Fibroblast of skin of right biceps (primary cell): ENCODE data around the gene HOMER2.
A peak's percentile ranks its signal among the peaks of the same experiment; 100 is the strongest.

Source experiments
- DNase-seq: peaks from one replicate; pipeline ENCODE4 v3.0.0-alpha.2; 2013

The HOMER2 gene

DNA sequence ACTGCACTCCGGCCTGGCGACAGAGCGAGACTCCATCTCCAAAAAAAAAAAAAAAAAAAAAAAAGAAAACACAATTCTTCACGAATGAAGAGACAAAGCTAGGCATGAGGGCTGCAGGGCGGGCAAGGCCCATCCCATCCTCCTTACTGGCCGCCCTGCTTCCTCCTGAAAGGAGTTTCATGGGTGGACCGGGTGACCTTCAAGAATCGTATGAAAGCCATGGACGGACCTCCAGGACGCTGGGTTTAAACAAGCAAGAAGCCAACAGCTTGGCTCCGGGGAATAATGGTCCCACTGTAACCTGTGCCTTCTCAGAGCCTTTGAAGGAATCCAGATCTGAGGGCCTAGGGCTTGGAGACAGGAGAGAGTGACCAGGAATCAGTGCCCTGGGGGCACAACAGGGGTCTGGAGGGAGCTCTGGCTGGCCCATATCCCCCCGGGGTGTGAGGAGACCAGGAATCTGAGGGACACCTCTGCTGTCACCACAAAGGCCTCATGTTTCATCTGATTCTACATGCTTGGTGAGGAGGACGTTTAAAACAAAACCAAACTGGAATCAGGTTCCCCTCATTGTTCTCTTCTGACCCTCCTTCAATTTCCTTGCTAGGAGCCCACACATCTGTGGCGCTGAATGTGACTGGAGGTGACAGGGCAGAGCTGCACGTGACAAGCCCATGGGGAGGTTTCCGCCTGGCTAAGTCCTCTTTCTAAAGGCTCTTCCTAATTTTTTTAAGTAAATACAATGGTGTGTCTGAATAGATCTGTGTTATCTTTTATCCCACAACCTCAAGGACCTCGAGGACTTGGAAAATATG is 97.0 kb downstream of the HOMER2 start:
- DNase-seq = no peak

DNA sequence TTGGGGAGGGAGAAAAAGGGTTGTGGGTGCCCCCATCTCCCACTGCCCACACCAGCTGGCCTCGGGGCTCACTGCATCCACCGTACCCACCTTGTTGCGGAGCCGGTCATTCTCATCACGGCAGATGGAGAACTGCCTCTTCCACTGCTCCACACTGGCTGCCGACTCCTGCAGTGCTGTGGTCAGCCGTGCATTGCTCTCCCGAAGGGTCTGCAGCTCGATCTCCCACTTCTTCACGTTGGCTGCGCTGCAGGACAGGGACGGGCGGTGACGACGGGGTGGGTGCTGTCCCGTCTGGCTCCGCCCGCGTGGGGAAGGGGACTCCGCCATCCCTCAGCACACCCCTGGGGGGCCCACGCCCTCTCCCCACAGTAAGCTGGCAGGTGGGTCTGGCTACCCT is 98.0 kb downstream of the HOMER2 start:
- DNase-seq = no peak

- DNase-seq = peak; percentile 22
Measured at GRCh38 chr15:82852941-82853561, 99.5 kb downstream of the HOMER2 start.

- peak; percentile 67 for DNase-seq
Measured at GRCh38 chr15:82851981-82852511, 100.5 kb downstream of the HOMER2 start.

DNA sequence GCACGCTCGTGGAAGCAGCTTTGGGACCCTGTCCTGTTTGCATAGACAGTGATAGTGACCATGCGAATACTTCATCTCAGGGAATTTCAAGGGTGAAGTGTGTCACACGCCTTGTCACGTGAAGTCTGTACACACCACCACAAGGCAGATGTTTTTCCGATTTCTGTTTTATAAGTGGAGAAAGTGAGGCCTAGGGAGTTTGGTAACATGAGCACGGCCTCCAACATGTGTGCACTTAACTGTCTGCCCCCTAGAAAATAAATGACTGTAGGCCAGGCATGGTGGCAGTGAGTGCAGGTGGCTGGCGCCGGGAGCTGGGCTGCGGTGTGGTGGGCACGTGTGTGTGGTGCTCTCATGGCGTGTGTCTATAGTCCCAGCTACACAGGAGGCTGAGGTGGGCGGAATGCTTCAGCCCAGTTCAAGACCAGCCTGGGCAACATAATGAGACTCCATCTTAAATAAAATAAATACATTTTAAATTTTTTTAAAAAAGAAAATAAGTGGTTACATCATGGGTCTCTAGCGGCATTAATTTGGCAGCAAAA is 101.1 kb downstream of the HOMER2 start:
- no peak for DNase-seq

DNA sequence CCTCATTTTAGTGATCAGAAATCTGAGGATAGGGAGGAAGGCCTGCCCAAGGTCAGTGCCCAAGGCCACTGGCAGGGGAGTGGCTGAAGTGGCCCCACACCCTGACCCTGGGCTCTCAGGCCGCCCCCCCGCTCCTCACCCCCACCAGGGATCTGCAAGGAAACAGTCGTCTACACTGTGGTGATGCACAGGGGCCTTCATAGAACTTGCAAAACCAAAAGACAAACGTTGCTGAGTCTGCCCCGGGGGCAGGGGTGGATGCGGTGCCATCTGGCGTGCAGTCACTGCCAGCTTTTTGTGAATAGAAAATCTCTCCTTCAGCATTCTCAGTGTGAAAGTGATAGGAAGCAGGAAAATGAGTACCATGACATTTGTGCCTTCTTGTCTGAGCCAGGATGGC is 101.8 kb downstream of the HOMER2 start:
- DNase-seq = no peak

DNA sequence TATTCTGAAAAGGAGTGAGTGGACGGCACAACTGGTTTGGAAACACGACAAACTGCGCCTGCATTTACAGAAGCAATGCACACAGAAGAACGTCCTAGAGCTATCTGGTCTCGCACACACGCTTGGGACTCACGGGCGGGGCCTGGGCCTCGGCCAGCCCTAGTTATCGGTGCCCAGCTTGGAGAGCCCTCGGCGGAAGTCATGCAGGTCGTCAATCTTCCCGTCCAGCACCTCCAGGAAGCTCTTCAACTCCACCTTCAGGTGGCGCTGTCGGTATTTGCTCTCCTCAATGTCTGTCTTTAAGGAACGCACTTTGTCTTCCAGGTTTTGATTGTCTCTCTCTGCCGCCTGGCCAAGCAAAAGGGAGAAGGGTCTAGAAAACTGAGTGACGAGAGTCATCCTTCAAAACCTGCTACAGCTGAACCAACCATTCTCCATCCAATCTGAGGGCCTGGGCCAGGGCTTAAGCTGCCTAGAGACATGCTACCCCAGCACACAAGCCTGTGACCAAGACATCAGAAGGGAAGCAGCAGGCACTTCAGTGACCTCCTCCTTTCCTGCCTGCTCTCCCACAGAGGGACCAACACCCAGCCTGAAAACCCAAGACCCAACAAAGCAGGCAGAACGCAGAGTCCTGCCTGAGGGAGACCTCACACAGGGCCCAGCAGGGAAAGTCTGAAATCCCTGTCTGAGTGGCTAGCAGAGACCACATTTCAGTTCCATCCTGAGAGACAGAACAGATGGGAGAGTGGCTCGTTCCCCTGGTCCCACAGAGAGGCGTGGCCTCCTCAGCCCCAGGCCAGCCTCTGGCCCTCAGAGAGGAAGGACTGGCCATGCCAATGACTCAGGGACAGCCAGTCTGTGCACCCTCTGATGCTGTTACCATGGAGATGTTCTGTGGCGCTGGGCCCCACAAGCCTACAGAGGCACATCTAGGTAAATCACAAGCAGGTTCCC is 102.7 kb downstream of the HOMER2 start:
- DNase-seq = peak; percentile 81

DNA sequence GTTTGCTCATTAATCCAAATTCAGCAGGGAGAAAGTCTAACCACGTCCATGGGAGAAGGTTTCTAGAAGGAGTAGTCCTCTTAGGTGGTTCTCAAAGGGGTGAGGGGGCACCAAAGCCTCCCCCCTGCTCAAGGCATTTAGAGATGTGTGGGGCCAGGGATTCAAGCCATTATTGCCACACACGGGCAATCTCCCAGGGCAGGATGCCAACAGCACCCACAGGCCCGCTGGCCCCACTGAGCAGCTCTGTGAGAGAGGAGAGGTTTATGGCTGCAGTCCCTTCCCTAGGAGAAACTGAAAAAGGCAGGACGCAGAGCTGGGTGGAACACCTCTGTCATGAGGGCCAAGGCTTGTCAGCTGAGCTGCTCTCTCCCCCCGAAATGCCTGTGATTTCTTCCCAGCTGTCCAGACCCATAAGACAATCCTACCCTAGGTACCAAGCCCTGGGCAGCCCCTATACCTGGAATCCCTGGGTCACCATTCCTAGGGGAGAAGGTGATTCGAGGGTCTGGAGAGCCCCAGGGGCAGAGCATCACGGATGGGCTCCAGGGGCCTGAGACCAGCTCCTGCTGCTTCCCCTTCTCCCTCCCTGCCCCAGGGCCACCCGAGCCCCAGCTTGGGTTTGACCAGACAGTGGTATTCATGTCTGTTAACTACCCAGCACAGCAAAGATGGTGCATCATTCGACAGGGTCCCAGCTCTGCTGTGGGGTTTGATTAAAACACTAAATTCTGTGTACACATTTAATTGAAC is 104.1 kb downstream of the HOMER2 start:
- no peak for DNase-seq

- no peak for DNase-seq
Measured at GRCh38 chr15:82847703-82848102, 104.8 kb downstream of the HOMER2 start.

- no peak for DNase-seq
Measured at GRCh38 chr15:82846621-82847020, 105.9 kb downstream of the HOMER2 start.

DNA sequence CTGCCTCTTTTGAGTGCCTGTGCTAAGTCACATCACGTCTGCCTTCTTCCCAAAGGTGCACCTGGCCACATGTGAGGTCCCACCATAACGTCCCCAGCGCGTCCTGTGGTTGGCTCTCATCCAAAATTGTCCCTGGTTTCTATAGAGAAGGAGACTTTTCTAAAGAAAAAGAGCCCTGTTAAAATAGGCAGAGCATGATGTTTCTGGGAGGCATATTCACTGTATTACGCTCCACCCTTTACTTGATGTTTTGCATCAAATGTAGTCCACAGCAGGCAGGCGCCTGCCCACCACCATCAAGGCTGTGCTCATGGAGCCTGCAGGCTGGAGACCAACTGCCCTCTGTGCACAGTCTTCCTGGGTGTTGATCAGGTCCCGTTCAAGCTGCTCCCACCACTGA is 106.8 kb downstream of the HOMER2 start:
- no peak for DNase-seq

- DNase-seq = no peak
Measured at GRCh38 chr15:82843566-82843965, 109.0 kb downstream of the HOMER2 start.

DNA sequence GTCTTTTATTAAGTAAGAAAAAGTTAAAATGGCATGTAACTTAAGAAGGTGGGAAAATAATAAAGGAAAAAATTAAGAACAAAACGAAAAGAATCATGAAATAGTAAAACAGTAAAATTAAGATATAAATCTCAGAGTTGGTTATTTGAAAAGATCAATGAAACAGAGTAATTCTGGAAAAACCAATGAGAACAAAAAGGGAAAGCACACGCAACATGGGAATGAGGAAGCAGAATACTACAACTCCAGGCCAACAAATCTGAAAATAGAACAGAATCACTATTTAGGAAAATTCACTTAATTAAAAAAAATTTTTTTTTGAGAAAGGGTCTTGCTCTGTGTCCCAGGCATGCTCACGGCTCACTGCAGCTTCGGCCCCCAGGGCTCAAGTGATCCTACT is 112.4 kb downstream of the HOMER2 start:
- DNase-seq = no peak

DNA sequence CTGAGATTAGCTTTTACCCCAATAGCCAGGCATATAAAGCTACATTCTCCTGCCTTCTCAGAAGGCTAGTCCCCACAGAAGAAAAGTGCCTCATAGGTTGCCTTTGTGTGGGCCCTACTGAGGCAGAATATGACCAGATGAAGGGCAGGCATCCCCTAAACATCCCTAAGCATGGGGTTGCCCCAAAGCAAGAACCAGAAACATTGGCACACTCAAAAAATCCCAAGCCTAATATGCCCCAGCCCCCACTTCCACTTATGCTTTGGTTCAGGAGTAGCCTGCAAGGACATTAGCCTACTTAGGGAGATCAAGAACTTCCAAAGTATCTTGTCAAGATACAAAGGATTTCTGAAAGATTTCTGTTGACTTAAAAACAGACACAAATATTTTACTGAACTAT is 113.4 kb downstream of the HOMER2 start:
- DNase-seq = no peak

DNA sequence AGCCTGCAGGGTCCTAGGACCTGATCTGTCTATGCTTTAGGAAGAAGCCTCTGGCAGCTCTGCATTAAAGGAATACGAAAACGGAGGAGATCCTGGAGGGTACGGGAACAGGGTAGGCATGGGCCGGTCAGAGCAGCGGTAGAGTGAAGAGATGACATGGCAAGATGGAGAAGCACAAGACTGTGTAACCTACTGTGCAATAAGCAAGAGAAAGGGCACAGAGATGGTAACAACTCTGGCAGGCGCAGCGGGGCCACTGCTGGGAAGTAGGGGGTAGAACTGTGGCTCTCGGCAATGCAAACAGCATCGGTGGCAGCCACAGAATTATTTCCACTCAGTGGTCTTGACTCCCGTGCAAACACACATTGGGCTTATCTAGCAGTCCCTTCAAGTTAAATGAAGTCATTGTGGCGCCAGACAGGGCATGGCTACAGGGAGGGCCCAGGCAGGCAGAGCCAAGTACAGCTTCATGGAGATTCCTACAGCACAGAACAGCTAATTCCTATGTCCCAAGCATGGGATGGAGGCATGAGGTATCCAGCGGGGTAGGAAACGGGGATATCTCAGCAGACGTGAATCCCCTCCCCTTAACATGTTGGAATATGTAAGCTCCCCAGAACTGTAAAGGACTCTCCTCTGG is 114.3 kb downstream of the HOMER2 start:
- no peak for DNase-seq

DNA sequence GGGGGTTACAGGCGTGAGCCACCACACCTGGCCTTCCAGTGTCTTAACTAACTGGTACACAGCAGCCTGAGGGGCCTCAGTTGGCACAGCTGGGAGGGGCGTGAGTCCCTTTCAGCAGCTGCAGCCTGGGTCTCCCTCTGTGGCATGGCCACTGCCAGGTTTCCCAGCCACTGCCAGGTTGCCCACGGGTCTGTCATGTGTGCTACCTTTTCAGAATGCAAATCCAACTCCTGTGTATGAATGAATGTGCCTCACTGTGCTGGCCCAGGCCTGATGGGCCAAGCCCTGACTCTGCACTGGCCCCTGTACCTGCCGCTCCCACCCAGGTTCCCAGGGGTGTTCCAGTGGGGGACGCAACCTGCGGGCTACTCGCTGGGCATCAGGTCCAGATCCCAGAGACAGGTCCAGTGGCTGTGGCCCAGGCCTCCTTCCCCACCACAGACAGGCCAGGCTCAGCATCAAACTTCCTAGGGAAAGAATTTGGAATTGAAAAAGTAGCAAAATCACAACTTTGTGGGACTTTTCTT is 117.1 kb downstream of the HOMER2 start:
- no peak for DNase-seq

DNA sequence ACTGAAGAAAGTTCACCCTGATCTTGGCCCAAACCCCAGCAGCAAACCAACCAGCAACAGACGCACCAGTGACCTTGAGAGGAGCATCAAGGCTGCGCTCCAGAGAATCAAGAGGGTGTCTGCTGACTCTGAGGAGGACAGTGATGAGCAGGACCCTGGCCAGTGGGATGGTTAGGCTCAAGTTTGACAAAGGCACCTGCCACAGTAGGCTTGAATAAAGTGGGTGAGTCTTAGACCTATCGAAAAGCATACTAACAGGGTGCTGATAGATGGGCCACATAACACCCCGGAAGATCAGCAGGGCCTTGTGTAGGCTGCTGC is 119.2 kb downstream of the HOMER2 start:
- DNase-seq = no peak

GRCh38 chr15:82832601-82833361 is 119.7 kb downstream of the HOMER2 start:
- DNase-seq = peak; percentile 94

DNA sequence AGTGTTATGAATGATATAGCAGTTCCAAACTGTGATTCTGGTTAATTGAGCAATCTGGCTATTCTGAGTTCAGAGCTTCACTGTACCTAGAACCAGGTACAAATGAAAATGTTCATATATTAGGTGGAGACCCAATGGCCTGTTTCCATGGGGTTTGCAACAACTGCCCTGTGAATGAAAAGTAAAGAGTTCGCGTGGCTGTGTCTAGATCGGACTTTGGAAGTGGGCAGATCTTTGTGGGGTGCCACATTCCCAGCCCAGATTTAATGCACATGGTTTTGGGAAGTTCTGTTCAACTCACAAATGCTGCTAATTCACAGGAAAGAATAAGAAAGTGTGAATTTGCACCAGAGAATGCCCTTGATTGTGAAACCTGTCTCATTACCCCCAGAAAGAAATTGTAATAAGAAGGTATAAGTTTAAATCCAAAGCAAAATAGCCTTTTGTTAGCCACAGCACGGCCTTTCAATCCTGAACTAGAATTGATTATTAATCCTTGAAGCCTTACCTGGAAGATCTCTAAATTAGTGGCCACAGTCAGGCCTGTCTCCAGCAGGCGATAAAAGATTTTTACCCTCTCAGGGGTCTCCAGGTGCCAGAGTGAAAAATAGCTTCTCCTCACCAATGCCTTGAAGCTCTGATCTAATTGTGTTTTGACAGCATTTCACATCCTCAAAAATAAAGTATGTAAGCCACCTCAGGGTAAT is 120.5 kb downstream of the HOMER2 start:
- no peak for DNase-seq
